Measurements from ENCODE around the gene NEMP1. TPM values are rescaled to one million over a fixed set of nuclear protein-coding genes. Genes with fewer than 3 reads are reported as not detected.
A peak's percentile ranks its signal among the peaks of the same experiment; 100 is the strongest.

NEMP1 gene
- polyA plus RNA-seq, 1 donor from 2014 or later = 6.8 TPM

DNA sequence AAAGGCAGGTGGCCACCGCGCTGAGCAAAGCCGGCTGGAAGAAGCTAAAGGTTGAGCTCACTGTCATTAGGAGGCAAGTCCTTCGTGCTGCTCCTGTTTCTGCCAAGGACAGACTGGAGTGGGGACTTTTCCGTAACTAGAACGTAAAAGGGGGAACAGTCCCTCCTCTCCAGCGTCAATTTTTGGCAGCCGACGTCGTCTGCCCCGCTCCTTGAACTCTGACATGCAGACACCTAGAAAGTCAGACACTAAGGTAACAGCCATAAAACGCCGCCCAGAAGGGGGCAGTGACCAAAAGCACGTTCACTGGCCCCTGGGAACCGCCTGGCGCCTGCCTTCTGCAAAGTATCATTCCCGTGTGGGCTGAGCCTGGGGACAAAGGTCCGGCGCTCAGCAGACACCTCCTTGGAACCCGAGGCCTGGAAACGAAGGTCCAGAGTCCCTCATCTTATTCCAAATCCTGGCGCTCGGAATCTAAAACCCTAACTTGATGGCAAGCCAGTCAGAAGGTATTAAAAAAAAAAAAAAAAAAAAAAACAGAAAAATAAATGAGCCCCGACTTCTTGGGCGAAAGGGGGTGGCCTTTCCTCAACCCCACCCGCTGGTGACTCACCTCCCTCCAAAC, 48.6 kb upstream of the NEMP1 start:
- no peaks in the 10 kb centered on the region for H3F3A ChIP-seq (ENCODE audit: insufficient read depth, low read length, poor library complexity, severe bottlenecking)
- peak overlapping the region; percentile 96 for H3K9ac ChIP-seq (ENCODE audit: low read length)
- H4K20me1 ChIP-seq (ENCODE audit: insufficient read depth) = peaks cover 7% of the 10 kb centered on the region
- H3K27me3 ChIP-seq (ENCODE audit: insufficient read depth, low read depth, low read length) = no peaks in the 10 kb centered on the region
- H3K36me3 ChIP-seq (ENCODE audit: insufficient read depth, low read length) = no peaks in the 10 kb centered on the region
- H3K4me3 ChIP-seq (ENCODE audit: low read length) = peak overlapping the region; percentile 99
- no peak overlapping the region for H2AFZ ChIP-seq (ENCODE audit: low read depth, low read length)
- no peak overlapping the region for H3K27ac ChIP-seq (ENCODE audit: low read length)
- H3K9me2 ChIP-seq (ENCODE audit: insufficient read depth, low read length) = no peaks in the 10 kb centered on the region
- H3K79me2 ChIP-seq (replicated peaks; ENCODE audit: insufficient read depth, low read length) = peaks cover 35% of the 10 kb centered on the region
- TF ChIP-seq EP300 (conservative IDR thresholded peaks at IDR 0.05; ENCODE audit: poor library complexity, severe bottlenecking) = no peak
- TF ChIP-seq, protein P1, sequence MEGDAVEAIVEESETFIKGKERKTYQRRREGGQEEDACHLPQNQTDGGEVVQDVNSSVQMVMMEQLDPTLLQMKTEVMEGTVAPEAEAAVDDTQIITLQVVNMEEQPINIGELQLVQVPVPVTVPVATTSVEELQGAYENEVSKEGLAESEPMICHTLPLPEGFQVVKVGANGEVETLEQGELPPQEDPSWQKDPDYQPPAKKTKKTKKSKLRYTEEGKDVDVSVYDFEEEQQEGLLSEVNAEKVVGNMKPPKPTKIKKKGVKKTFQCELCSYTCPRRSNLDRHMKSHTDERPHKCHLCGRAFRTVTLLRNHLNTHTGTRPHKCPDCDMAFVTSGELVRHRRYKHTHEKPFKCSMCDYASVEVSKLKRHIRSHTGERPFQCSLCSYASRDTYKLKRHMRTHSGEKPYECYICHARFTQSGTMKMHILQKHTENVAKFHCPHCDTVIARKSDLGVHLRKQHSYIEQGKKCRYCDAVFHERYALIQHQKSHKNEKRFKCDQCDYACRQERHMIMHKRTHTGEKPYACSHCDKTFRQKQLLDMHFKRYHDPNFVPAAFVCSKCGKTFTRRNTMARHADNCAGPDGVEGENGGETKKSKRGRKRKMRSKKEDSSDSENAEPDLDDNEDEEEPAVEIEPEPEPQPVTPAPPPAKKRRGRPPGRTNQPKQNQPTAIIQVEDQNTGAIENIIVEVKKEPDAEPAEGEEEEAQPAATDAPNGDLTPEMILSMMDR (IDR thresholded peaks at IDR 0.05; ENCODE audit: poor library complexity, severe bottlenecking) = peak; percentile 40
- peak overlapping the region; percentile 76 for H3K4me2 ChIP-seq (ENCODE audit: low read length)
- H3K9me3 ChIP-seq (ENCODE audit: low read length) = no peaks in the 10 kb centered on the region

DNA sequence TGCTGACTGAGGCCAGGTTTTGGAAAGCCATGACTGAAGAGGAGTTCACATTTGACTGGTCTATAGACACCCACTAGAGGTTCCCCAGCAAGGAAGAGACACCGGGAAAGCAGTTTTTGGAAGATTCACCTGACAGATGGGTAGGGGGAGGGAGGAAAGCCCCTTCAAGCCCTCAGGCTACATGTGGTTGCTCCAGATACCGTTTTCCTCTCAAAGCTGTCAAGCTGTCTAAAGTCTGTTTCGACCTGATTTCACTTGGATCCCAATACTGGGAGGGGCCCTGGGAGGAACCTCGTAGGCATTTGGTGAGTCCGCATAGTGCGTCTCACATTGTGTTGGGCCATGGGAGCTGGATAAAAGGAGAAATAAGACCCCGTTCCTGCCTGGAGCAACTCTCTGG, 48.0 kb upstream of the NEMP1 start:
- Histone ChIP-seq H4K20me1 (ENCODE audit: insufficient read depth) (peaks cover 5% of the 10 kb centered on the region), H3K4me2 (ENCODE audit: low read length) (no peak overlapping the region), H3K9me2 (ENCODE audit: insufficient read depth, low read length) (no peaks in the 10 kb centered on the region), H2AFZ (ENCODE audit: low read depth, low read length) (no peak overlapping the region), H3K27me3 (ENCODE audit: insufficient read depth, low read depth, low read length) (no peaks in the 10 kb centered on the region), H3K27ac (ENCODE audit: low read length) (no peak overlapping the region), H3F3A (ENCODE audit: insufficient read depth, low read length, poor library complexity, severe bottlenecking) (no peaks in the 10 kb centered on the region), H3K4me3 (ENCODE audit: low read length) (no peak overlapping the region), H3K9ac (ENCODE audit: low read length) (no peak overlapping the region), H3K9me3 (ENCODE audit: low read length) (no peaks in the 10 kb centered on the region), H3K36me3 (ENCODE audit: insufficient read depth, low read length) (no peaks in the 10 kb centered on the region), H3K79me2 (replicated peaks; ENCODE audit: insufficient read depth, low read length) (peaks cover 30% of the 10 kb centered on the region)
- TF ChIP-seq EZH2 (IDR thresholded peaks at IDR 0.05; ENCODE audit: borderline replicate concordance, insufficient read depth, low read length, poor library complexity, severe bottlenecking) (no peak), TAF1 (IDR thresholded peaks at IDR 0.05; ENCODE audit: low read depth) (no peak), RAD21 (conservative IDR thresholded peaks at IDR 0.05) (no peak), MXI1 (conservative IDR thresholded peaks at IDR 0.05; ENCODE audit: poor library complexity, severe bottlenecking) (no peak), POLR2AphosphoS5 (IDR thresholded peaks at IDR 0.05) (no peak), EP300 (conservative IDR thresholded peaks at IDR 0.05; ENCODE audit: poor library complexity, severe bottlenecking) (no peak), SMC3 (conservative IDR thresholded peaks at IDR 0.05; ENCODE audit: poor library complexity) (no peak)
- TF ChIP-seq, protein P1 (IDR thresholded peaks at IDR 0.05; ENCODE audit: poor library complexity, severe bottlenecking) = no peak
- TF ChIP-seq, protein P2, sequence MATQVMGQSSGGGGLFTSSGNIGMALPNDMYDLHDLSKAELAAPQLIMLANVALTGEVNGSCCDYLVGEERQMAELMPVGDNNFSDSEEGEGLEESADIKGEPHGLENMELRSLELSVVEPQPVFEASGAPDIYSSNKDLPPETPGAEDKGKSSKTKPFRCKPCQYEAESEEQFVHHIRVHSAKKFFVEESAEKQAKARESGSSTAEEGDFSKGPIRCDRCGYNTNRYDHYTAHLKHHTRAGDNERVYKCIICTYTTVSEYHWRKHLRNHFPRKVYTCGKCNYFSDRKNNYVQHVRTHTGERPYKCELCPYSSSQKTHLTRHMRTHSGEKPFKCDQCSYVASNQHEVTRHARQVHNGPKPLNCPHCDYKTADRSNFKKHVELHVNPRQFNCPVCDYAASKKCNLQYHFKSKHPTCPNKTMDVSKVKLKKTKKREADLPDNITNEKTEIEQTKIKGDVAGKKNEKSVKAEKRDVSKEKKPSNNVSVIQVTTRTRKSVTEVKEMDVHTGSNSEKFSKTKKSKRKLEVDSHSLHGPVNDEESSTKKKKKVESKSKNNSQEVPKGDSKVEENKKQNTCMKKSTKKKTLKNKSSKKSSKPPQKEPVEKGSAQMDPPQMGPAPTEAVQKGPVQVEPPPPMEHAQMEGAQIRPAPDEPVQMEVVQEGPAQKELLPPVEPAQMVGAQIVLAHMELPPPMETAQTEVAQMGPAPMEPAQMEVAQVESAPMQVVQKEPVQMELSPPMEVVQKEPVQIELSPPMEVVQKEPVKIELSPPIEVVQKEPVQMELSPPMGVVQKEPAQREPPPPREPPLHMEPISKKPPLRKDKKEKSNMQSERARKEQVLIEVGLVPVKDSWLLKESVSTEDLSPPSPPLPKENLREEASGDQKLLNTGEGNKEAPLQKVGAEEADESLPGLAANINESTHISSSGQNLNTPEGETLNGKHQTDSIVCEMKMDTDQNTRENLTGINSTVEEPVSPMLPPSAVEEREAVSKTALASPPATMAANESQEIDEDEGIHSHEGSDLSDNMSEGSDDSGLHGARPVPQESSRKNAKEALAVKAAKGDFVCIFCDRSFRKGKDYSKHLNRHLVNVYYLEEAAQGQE (IDR thresholded peaks at IDR 0.05; ENCODE audit: borderline replicate concordance) = no peak
